Dermis blood vessel endothelial cell (primary cell): Measurements from ENCODE around the gene SMU1. TPM values are rescaled to one million over a fixed set of nuclear protein-coding genes. Genes with fewer than 3 reads are reported as not detected.

Experiments
- DNase-seq: peaks from one replicate; pipeline ENCODE4 v3.0.0; 2010
- total RNA-seq: library from RNA; depleted of rRNA; stranded (reverse); fragments of >200 nt; gene quantifications from 2 replicates; pipeline ENCODE4 v1.2.3, GENCODE V29; 2014

The SMU1 gene
- 34.5 and 37.8 TPM in 2 replicates for total RNA-seq

- peak; percentile 98 for DNase-seq
Observed at GRCh38 chr9:33076046-33077004, at the start of gene SMU1. SMU1 (minus strand) TSS chr9:33076674; CDS start chr9:33076608, 66 bp downstream.

- DNase-seq: no peak
Observed at GRCh38 chr9:33125461-33125860, 49.0 kb upstream of the SMU1 start.

- DNase-seq: no peak
Observed at GRCh38 chr9:33124751-33125381, 48.4 kb upstream of the SMU1 start.

GRCh38 chr9:33124046-33124445 is 47.6 kb upstream of the SMU1 start:
- no peak for DNase-seq

GRCh38 chr9:33123407-33124031 is 47.0 kb upstream of the SMU1 start:
- DNase-seq: no peak

- peak; percentile 48 for DNase-seq
Observed at GRCh38 chr9:33120620-33121019, 44.1 kb upstream of the SMU1 start.

GRCh38 chr9:33117796-33118195 is 41.3 kb upstream of the SMU1 start:
- no peak for DNase-seq

GRCh38 chr9:33117306-33117705 is 40.8 kb upstream of the SMU1 start:
- no peak for DNase-seq

GRCh38 chr9:33116860-33117259 is 40.4 kb upstream of the SMU1 start:
- no peak for DNase-seq

GRCh38 chr9:33114746-33115145 is 38.3 kb upstream of the SMU1 start:
- no peak for DNase-seq

- DNase-seq: no peak
Observed at GRCh38 chr9:33113799-33114547, 37.5 kb upstream of the SMU1 start.

- DNase-seq: no peak
Observed at GRCh38 chr9:33112094-33112493, 35.6 kb upstream of the SMU1 start.

GRCh38 chr9:33111631-33112030 is 35.2 kb upstream of the SMU1 start:
- no peak for DNase-seq

GRCh38 chr9:33110686-33111085 is 34.2 kb upstream of the SMU1 start:
- no peak for DNase-seq

GRCh38 chr9:33109850-33110595 is 33.5 kb upstream of the SMU1 start:
- DNase-seq: no peak

GRCh38 chr9:33109097-33109496 is 32.6 kb upstream of the SMU1 start:
- no peak for DNase-seq

GRCh38 chr9:33108472-33108871 is 32.0 kb upstream of the SMU1 start:
- no peak for DNase-seq

- DNase-seq: no peak
Observed at GRCh38 chr9:33107762-33108161, 31.3 kb upstream of the SMU1 start.

GRCh38 chr9:33106827-33107621 is 30.6 kb upstream of the SMU1 start:
- peak; percentile 86 for DNase-seq

- DNase-seq: no peak
Observed at GRCh38 chr9:33106372-33106771, 29.9 kb upstream of the SMU1 start.

GRCh38 chr9:33105959-33106358 is 29.5 kb upstream of the SMU1 start:
- DNase-seq: no peak
